Activated naive CD4-positive, alpha-beta T cell treated with Interleukin-2 at 50 U/mL for 16 hours (primary cell): ENCODE measurements around the gene PAQR7.

Experiments
- DNase-seq: peaks from one replicate; pipeline ENCODE4 v3.0.0-alpha.2; 2020

Gene PAQR7

DNA sequence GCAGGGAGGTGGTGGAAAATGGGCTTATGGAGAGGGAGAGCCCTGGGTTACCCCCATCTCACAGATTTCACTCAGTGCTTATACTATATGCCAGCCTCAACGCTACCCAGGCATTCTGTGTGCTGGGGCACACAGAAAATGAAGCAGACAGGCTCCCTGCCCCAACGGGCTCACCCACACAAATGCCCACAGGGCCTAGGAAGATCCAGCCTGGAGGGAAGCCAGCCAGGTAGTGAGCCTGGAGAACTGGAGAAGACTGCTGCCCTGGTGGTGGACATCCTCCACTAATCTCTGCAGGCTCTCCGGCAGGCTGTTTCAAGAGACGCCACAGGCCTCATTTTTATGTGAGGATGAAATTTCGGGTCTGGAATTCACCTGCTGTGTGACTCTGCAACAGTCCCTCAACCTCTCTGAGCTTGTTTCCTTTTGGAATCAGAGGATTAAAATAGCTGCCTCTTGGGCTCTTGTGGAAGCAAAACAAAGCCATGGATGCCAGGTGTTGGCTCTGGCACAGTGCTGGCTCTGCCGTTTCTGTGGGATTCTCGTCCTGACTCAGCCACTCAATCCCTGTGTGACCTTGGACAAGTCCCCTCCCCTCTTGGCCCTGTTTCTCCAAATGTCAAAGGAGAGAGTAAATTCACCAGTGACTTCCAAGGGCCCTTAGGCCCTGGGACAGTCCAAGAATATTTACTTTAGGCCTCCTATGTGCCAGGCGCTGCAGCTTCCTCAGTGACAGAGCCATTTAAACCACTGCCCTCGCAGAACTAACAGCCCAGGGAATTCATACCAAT is 3.6 kb downstream of the PAQR7 start:
- no peak for DNase-seq

DNA sequence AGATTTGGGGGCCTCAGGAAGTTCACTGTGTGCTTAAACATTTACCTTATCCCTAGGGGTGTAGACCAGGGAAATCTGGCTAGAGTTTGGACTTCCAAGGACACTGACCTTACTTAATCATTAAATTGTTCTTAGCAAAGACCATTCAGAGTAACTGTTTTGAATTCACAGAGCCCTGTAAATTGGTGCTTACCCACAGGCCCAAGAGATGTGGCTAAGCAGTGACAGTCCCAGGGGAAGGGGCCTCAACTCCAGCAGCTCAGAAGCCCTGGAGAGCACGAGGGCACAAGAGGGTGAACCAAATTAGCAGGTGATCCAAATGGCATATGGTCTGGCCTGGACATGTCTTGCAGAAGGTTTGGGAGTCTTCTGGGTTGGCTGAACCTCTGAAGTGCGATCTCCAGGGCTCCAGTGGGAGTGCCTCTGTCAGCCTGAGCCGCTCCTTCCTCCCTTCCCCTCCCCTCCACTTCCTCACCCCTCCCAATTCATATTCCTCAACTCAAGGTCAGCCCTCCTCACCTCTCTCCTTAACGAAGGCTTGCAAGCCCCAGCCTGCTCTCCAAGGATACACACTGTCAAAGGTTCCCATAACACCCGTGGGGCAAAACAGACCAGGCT is 4.3 kb downstream of the PAQR7 start:
- no peak for DNase-seq

DNA sequence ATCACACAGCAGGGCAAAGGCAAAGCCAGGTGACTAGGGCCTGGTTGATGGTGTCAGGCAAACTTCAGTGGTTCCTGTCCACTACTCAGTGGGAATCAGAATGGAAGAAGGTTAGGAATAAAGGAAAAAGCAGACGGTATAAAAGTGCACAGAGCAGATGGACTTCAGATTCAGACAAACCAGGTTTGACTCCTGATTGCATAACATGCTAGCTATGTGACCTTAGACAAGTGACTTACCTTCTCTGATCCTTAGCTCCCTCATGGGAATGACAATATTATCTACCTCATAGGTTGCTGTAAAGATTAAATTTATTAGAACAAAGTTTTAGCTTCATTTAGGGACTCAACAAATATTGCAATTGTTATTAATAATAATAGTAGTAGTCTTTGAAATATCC is 4.9 kb downstream of the PAQR7 start:
- no peak for DNase-seq

DNA sequence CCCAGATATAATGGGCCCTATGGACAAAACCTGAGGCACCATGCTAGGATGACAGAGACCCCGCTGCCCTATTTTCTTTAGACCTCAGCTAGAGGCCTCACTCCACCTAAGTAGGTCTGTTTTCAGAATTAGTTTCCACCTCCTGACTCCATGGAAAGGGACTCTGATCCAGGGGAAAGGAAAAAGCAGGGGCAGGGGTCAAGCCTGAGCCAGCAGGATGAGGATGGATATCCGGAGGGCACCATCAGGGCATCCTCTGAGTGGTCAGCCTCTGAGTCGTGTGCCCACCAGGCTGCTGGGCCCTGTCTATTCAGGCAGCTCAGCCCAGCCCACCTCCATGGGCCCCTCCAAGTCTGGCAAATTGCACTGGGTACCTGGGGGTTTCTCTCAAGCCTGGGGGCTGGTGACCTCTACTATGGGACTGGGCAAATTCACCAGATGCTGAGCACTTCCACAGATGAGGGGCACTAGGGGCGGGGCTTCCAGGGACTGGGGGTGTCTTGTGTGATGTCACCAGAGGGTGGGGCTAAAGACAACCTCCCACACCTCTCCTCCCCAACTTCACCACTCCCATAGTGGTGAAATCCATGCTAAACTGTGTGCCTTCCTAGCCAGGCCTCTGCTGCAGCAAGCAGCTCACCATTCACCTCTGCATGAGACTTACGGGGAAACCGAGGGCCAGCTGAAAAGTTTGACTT is 5.5 kb downstream of the PAQR7 start:
- DNase-seq, result no peak

DNA sequence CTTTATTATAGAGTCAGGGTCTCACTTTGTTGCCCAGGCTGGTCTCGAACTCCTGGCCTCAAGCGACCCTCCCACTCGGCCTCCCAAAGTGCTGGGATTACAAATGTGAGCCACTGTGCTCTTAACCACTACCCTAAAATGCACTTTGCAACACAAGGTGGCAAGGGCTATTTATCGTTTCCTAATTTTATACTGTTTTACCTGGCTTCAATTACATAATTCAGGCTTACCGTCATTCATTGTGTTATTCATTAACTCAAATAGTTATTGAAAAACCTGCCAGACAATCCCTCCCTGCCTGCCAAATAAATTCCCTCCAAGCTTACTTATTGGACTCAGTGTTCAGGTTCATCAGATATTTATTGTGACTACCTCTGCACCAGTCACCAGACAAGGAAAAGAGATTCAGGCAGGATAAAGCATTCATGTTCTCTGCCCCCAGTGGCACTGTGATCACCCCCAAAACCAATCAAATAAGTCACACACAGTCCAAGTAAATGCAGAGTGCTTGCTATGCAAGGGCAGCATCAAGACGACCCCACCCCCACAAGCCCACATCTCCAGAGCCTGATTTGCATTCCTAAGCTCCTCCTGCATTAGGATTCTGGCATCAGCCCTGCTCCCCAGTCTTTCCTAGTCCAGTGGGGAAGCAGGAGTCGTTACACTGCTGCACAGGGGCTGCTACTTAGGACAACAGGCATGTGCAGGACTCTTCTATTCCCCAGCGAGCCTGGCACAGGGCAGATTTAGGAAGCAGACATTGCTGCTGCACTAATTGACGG is 8.1 kb downstream of the PAQR7 start:
- no peak for DNase-seq

DNA sequence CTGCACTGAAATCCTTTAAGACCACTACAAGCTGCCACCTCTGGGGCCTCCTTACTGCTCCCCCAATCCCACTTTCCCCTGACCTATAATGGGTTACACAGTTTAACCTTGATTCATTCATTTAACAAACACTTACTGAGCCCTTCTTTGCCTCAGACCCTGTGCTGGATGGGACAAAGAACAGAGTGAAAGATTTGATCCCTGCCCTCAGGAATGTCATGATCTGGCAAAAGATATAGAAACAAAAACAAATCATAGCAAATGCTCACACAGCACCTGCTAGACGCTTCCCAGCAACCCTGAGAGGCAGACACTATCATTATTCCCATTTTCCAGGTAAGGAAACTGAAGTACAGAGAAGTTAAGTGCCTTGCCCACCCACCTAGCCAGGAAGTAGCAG is 9.2 kb downstream of the PAQR7 start:
- DNase-seq, result no peak

DNA sequence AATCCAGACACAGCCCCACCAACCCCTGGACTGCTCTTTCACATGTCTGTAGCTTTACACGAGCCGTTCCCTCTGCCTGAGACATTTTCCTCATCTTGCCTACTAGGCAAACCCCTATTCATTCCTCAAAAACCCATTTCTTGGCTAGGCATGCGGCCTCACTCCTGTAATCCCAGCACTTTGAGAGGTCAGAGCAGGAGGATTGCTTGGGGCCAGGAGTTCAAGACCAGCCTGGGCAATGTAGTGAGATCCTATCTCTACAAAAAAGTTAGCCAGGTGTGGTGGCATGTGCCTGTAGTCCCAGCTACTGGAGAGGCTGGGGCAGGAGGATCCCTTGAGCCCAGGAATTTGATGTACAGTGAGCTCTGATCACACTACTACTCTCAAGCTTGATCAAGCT is 11.1 kb downstream of the PAQR7 start:
- DNase-seq, result no peak

DNA sequence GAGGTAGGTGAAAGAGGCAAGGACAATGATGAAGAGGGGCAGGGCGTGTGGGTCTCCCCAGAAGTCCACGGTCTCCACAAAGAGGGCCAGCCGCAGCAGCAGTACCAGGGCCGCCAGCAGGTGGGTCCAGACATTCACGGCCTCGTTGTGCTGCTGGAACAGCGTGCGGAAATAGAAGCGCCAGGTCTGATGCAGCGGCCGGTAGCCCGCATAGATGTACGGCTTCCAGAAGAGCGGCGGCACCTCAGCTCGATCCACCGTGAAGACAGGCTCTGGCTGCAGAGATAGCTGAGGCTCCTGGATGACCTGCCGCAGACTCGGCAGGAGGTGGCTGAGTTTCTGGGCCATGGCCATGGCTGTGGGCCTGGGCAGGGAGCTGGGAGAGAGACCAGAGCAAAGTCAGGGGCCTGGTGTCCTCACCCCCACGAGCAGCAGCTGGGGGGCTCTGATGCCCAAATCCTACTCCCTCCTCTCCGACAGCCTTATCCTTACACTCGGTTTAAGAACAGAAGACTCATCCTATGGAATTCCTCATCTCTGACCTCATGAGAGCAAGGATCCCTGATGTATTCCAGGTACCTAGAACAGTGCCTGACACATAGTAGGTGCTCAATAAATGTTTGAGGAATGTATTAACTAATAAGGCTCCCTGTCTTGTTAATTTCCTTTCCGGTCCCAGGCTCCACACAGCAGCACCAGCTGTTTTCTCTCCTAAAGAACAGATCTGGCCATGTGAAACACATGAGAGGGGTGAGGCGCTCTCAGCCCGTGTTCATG is 11.8 kb downstream of the PAQR7 start:
- DNase-seq, result no peak

DNA sequence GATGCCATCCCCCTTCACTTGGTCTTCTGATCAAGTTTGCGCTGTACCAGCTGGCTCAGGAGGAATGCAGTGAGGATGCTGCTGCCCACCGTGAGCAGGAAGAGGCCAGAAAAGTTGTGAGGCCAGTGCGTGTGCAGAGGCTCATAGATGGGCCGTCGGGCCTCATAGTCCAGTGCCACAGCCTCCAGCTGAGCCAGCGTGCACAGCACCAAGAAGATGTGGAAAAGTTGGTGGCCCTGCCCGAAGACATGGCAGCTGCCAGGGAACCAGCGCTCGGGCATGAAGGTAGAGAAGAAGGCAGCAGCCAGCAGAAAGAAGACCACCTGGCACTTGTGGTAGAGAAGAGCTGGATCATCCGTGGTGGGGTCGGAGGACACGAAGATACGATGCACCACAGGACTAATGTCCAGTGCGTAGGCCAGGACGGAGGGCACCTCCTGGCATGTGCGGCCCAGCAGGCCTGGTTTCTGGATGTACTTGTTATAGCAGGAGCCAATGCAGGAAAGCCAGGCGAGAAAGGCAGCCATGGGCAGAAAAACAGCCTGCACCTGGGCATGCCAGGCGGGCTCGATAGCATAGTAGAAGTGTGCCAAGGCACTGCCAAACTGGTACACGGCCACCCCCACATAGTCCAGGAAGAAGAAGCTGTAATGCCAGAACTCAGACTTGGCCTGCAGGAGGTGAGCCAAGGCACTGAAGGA is 12.6 kb downstream of the PAQR7 start:
- DNase-seq, result no peak

DNA sequence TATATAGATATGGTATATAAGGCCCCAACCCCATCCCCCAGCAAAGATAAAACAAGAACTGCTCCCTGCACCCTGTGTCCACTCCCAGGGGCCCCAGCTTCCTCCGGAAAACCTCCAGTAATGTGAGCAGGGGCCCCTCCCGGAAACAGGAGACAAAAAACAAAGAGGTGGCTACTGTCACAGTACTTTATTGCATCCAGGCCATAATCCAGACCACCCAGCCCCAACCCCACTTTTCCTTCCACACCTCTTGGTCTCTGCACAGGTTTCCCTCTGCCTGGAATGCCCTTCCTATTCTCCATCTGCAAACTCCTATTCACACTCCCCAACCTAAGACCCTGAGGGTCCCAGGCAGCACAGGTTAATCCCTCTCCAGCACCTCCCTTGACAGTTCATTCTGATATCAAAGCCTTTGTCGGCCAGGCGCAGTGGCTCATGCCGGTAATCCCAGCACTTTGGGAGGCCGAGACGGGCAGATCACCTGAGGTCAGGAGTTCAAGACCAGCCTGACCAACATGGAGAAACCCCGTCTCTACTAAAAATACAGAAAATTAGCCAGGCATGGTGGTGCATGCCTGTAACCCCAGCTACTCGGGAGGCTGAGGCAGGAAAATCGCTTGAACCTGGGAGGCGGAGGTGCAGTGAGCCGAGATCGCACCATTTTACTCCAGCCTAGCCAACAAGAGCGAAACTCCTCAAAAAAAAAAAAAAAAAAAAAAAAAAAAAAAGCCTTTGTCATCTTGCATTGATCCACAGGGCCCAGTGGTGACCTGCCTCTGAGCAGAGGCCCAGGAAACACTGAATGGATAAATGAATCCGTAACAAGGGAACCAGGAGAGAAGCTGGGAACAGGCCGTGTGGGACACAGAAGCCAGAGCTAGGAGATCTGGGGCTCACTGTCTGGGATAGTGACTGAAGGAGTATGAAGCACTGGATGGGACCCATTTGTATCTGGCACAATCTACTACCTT is 13.9 kb downstream of the PAQR7 start:
- DNase-seq, result no peak

DNA sequence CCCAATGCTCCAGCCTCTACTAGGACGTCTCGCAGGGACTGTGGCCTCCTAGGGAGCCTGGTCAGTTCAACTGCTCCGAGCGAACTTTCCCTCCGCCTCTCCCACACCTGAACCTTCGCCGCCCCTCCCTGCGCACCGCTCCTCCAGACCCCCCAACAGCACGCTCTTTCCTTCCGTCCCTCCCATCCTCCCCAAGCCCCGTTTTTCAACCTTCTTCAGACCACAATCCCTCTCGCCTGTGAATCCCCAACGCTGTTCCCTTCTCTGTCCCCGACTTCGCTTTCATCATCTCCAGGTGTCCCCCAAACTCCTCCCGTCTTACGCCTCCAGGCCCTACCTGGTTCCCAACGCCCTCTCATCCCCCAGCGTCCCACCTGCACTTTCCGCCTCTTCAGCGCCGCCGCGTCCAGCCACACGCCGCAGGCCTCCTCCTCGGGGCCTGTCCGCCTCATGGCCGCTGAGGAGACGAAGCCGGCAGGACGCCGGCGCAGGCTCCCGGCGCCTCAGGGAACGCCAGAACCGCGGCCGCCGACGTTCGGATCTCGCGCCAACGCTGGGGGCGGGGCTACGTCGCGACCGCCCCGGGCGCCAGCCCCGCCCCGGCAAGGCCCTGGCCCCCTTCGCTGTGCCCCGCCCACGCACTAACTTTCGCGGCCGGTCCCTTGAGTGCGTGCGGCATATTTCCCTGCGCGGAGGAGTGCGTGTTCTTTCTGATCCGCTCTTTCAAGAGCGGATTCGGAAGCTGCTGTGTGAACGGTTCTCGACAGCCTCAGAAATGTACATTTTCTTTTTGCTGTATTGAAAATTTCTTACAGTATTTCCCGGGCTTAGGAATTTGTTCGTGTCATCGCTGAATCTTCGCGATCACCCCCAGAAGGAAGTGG is 16.4 kb downstream of the PAQR7 start, which contains the start of gene AUNIP:
Gene AUNIP (minus strand): TSS at position 552 of the 884 bp plus-strand sequence. CDS start 100 bp downstream, at position 452.
- peak; percentile 91 for DNase-seq

DNA sequence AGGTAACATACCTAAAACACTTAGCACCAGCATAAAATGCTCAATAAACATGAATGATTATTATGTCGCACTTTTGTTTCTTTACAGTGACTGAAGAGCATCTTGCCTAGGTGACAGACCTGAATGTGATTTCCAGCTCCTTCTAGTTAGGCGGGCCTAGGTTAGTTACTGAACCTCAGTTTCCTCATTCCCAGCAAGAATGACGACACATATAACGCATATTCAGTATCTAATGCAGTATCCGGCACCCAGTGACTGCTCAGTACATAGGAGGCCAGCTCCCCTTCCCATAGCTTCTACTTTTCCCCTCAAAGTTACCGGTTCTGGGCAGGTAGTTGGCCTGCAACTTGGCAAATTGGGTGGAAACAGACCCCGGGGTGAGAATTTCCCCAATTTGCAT is 17.0 kb downstream of the PAQR7 start:
- DNase-seq, result no peak

DNA sequence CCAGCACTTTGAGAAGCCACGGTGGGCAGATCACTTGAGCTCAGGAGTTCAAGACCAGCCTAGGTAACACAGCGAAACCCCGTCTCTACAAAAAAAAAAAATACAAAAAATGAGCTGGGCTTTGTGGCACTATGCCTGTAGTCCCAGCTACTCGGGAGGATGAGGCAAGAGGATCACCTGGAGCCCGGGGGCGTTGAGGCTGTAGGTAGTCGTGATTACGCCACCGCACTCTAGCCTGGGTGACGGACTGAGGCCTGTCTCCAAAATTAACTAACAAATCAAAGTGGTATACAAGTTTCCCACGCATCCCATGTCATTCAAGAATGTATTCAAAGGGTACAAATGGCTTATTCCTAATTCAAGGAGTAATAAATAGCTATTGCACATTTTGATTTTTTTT is 18.7 kb downstream of the PAQR7 start:
- no peak for DNase-seq

DNA sequence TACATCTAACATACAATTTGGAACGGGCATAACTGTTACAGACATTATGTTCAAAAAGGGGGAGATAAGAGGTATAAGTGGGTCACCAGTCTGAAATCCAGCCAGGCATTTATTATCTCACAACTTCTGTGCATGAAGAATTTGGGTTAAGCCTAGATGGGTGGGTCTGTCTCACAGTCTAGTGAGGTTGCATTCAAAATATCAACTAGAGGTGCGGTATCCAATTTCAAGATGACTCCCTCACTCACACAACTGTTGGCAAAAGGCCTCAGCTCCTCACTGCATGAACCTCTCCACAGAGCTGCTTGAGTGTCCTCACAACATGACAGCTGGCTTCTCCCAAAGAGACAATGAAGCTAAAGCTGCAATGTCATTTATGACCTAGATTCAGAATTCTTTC is 21.0 kb downstream of the PAQR7 start:
- no peak for DNase-seq

DNA sequence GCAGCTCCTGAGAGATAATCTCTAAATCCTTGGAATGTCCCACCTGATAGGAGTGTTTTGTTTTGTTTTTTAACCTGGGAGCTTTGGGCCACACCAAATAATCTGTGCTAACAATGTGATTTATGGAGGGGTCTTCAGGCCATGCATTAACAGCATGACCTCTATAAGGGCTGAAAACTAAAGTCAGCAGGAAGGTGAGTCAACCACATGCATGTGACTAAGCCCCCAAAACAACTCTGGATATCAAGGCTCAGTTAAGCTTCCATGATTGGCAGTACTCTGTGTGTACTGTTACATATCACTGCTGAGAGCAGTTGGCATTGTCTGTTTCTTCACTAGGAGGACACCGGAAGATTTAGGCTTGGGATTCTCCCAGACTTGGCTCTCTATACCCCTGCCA is 27.0 kb downstream of the PAQR7 start:
- DNase-seq, result no peak

DNA sequence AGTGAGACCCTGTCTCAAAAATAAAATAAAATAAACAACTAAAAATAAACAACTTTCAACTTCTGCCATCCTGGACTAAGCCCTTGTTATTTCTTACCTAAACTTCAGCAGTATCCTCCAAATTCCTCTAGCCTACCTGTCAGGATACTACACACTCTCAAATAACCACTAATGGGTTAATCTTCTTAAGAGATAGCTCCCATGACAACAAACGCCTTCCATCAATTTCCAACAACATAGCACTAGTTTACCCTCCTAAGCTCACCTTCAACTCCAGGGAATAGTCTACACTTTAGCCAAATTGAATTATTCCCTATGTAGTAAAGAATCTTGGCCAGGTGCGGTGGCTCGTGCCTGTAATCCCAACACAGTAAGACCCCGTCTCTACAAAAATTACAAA is 27.6 kb downstream of the PAQR7 start:
- no peak for DNase-seq

DNA sequence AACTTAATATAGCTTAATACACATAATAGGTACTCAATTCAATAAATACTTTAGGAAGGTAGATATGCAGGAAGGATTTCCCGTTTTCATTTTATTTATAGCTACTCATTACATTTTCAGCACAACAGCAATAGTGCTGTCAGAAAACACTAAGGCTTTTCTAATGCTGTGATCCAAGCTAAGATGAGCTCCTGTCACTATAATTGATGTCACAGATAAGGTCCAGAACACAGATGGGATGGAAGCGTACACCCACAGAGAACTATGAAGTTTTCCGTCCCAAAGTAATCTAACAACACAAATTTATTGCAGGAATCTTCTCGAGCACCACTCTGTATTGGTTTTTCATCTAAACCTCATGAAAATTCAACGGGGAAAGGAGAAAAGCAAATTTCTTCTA is 29.8 kb downstream of the PAQR7 start:
- DNase-seq, result no peak

DNA sequence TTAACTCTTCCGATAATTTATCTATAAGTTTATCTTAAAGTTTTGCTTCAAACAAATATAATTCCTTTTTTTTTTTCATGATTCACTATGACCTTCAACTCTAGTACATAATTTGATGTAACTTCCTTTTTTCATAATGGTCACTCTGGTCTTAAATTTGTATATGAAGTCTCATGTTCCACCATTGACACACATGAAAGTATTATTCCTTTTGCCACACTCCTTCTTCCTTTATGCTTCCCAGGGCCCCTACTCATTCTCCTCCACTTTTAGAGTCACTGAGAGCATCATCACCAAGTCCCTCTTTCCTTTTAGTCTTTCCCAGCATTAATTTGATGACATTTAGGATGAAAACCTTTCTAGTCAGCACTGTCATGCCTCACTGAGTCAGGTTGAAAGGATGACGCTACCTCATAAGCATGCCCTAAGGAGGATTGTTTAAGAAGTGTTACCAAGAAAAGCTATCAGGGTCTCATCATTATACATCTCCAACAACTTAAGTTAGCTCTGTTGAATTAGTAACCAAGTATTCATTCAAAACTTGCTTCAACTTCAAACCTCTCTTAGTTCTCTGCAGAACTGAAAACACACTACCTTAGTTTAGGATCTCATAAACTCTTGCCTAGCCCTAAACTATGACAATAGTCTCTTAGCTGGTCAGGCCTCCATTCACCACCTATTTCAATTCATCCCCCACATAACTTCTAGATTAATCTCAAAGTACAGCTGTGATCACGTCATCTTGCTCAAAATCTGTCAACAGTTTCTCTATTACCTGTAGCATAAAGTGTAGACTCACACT is 30.8 kb downstream of the PAQR7 start:
- no peak for DNase-seq

DNA sequence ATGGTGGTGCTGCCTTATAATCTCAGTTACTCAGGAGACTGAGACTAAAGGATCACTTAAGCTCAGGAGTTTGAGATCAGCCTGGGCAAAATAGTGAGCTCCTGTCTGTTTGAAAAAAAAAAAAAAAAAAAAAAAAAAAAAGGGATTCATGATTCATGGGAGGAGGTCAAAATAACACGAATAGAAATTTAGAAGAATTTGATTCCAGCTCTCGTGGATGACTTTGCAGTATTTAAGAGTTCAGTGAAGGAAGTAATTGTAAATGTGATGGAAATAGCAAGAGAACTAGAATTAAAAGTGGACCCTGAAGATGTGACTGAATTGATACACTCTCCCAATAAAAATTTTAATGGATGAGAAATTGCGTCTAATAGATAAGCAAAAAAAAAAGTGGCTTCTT is 32.0 kb downstream of the PAQR7 start:
- DNase-seq, result no peak
